Erythroblast (primary cell): Measurements from ENCODE around the gene ZNF219.

Source experiments
- GATA1 ChIP-seq: IDR thresholded peaks from 2 replicates; pipeline ENCODE4 v1.6.1; 2011; ENCODE audit warnings: low read depth, mild to moderate bottlenecking, control low read depth, low read length, moderate library complexity
- POLR2A ChIP-seq: IDR thresholded peaks from 2 replicates; pipeline ENCODE4 v1.6.1; 2011; ENCODE audit warnings: mild to moderate bottlenecking, low read length

- TF ChIP-seq POLR2A (no peak), GATA1 (no peak)
These were observed 2.5 kb upstream of the ZNF219 start, which contains the start of gene TMEM253 for GRCh38 chr14:21100931-21101330.
